HEK293 (cell line): Measurements from ENCODE around the gene IFNW1.

Experiments
- CTCF ChIP-seq: fragments of 450-650 bp; formaldehyde crosslinking; IDR thresholded peaks from 2 replicates; pipeline ENCODE4 v1.5.1; 2016; ENCODE audit warnings: missing biosample characterization, missing genetic modification characterization
- OSR2 ChIP-seq: fragments of 450-650 bp; formaldehyde crosslinking; IDR thresholded peaks from 2 replicates; pipeline ENCODE4 v1.5.1; 2016; ENCODE audit warnings: missing biosample characterization, missing genetic modification characterization
- ZNF132 ChIP-seq: fragments of 450-650 bp; formaldehyde crosslinking; IDR thresholded peaks from 2 replicates; pipeline ENCODE4 v1.5.1; 2017; ENCODE audit warnings: missing biosample characterization, missing genetic modification characterization, borderline replicate concordance
- ZNF274 ChIP-seq, 2 experiments: fragments of 200-500 bp in 1 of 2; fragments of 450-650 bp in 1 of 2; sonication (Bioruptor generic) in 1 of 2; formaldehyde crosslinking in 1 of 2; IDR thresholded peaks; 2 replicates each; pipeline versions ENCODE4 v1.5.1 to v1.6.1; 2014 to 2016; ENCODE audit warnings: borderline replicate concordance in 1 of 2, inconsistent platforms in 1 of 2, low read length in 1 of 2, missing biosample characterization in 1 of 2, missing genetic modification characterization in 1 of 2
- ZNF549 ChIP-seq: fragments of 450-650 bp; IDR thresholded peaks from 2 replicates; pipeline ENCODE4 v1.5.1; 2018; ENCODE audit warnings: missing biosample characterization, missing genetic modification characterization, mild to moderate bottlenecking, inconsistent platforms, moderate library complexity
- ZNF692 ChIP-seq: fragments of 450-650 bp; formaldehyde crosslinking; IDR thresholded peaks from 2 replicates; pipeline ENCODE4 v1.5.1; 2016; ENCODE audit warnings: missing biosample characterization, missing genetic modification characterization
- ZNF701 ChIP-seq: fragments of 450-650 bp; formaldehyde crosslinking; IDR thresholded peaks from 2 replicates; pipeline ENCODE4 v1.5.1; 2016; ENCODE audit warnings: missing biosample characterization, missing genetic modification characterization
- TF ChIP-seq, protein P1 (sequence below): fragments of 450-650 bp; formaldehyde crosslinking; IDR thresholded peaks from 2 replicates; pipeline ENCODE4 v1.5.1; 2016; ENCODE audit warnings: missing biosample characterization, missing genetic modification characterization, low read depth
- TF ChIP-seq, protein P2 (sequence below): fragments of 450-650 bp; formaldehyde crosslinking; conservative IDR thresholded peaks from 2 replicates; pipeline ENCODE4 v1.5.1; 2016; ENCODE audit warnings: low read depth, missing biosample characterization, missing genetic modification characterization

DNA sequence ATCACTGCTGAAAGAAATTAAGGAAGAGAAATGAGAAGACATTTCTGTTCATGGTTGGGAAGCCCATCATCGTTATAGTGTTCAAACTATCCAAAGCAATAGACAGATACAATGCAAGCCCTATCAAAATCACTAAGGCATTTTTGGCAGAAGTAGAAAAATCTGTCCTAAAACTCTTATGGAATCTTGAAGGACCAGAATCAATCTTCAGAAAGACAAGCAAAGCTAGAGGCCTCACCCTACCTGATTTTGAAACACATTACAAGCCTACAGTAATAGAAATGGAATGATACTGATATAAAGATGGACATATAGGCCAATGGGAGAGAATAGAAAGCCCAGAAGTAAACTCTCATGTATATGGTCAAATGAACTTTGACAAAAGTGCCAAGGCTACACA lies 29.7 kb upstream of the IFNW1 start:
- TF ChIP-seq ZNF549 (tag by site-specific recombination) (no peak), ZNF132 (tag by site-specific recombination) (no peak), CTCF (tag by site-specific recombination) (no peak), ZNF274 (IDR thresholded peaks at IDR 0.05; ENCODE audit: low read length) (no peak), ZNF274 (tag by site-specific recombination; IDR thresholded peaks at IDR 0.05; ENCODE audit: borderline replicate concordance) (no peak), OSR2 (no peak), ZNF692 (tag by site-specific recombination) (no peak), ZNF701 (tag by site-specific recombination) (no peak)
- TF ChIP-seq, protein P1, sequence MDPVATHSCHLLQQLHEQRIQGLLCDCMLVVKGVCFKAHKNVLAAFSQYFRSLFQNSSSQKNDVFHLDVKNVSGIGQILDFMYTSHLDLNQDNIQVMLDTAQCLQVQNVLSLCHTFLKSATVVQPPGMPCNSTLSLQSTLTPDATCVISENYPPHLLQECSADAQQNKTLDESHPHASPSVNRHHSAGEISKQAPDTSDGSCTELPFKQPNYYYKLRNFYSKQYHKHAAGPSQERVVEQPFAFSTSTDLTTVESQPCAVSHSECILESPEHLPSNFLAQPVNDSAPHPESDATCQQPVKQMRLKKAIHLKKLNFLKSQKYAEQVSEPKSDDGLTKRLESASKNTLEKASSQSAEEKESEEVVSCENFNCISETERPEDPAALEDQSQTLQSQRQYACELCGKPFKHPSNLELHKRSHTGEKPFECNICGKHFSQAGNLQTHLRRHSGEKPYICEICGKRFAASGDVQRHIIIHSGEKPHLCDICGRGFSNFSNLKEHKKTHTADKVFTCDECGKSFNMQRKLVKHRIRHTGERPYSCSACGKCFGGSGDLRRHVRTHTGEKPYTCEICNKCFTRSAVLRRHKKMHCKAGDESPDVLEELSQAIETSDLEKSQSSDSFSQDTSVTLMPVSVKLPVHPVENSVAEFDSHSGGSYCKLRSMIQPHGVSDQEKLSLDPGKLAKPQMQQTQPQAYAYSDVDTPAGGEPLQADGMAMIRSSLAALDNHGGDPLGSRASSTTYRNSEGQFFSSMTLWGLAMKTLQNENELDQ (tag by site-specific recombination): no peak
- TF ChIP-seq, protein P2, sequence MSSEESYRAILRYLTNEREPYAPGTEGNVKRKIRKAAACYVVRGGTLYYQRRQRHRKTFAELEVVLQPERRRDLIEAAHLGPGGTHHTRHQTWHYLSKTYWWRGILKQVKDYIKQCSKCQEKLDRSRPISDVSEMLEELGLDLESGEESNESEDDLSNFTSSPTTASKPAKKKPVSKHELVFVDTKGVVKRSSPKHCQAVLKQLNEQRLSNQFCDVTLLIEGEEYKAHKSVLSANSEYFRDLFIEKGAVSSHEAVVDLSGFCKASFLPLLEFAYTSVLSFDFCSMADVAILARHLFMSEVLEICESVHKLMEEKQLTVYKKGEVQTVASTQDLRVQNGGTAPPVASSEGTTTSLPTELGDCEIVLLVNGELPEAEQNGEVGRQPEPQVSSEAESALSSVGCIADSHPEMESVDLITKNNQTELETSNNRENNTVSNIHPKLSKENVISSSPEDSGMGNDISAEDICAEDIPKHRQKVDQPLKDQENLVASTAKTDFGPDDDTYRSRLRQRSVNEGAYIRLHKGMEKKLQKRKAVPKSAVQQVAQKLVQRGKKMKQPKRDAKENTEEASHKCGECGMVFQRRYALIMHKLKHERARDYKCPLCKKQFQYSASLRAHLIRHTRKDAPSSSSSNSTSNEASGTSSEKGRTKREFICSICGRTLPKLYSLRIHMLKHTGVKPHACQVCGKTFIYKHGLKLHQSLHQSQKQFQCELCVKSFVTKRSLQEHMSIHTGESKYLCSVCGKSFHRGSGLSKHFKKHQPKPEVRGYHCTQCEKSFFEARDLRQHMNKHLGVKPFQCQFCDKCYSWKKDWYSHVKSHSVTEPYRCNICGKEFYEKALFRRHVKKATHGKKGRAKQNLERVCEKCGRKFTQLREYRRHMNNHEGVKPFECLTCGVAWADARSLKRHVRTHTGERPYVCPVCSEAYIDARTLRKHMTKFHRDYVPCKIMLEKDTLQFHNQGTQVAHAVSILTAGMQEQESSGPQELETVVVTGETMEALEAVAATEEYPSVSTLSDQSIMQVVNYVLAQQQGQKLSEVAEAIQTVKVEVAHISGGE (tag by site-specific recombination): no peak
